GM21367 (cell line): ENCODE results near the gene WSB1.
"Not testable (repeated sequence)": the region's sequence is repeated elsewhere in the genome, so short reads cannot be mapped to it uniquely, and the experiment has no call there.

Experiments
- ATAC-seq: cut with Tn5 transposase; IDR thresholded peaks from one replicate; pipeline ENCODE4 v1.9.1; 2021; ENCODE audit not compliant: unreplicated experiment

The WSB1 gene

GRCh38 chr17:27315322-27315721 is 21.4 kb downstream of the WSB1 start:
- ATAC-seq: no peak

DNA sequence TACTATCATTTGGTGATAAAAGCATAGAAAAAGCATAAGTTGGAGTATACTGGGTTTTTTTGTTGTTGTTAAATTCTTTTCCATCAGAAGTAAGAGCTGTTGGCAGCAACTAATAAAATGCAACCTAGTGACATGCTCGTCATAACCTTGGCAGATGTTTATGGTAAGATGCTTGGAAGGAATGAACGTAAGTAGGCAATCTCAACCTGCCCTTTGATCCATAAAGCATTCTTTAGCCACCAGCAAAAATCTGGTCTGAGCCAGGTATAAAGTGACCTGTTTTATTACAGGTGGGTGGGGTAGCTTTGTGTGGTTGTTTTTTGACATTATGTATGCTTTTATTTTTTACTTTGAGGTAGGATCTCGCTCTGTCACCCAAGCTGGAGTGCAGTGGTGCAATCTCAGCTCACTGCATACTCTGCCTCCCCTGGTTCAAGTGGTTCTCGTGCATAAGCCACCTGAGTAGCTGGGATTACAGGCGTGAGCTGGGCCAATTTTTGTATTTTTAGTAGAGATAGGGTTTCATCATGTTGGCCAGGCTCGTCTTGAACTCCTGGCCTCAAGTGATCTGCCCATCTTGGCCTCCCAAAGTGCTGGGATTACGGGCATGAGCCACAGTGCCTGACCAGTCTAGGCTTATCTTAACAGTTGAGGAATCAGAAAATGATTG is 22.0 kb downstream of the WSB1 start:
- no peak for ATAC-seq

GRCh38 chr17:27318228-27318627 is 24.3 kb downstream of the WSB1 start:
- ATAC-seq: no peak

GRCh38 chr17:27318633-27319032 is 24.7 kb downstream of the WSB1 start:
- ATAC-seq: no peak

DNA sequence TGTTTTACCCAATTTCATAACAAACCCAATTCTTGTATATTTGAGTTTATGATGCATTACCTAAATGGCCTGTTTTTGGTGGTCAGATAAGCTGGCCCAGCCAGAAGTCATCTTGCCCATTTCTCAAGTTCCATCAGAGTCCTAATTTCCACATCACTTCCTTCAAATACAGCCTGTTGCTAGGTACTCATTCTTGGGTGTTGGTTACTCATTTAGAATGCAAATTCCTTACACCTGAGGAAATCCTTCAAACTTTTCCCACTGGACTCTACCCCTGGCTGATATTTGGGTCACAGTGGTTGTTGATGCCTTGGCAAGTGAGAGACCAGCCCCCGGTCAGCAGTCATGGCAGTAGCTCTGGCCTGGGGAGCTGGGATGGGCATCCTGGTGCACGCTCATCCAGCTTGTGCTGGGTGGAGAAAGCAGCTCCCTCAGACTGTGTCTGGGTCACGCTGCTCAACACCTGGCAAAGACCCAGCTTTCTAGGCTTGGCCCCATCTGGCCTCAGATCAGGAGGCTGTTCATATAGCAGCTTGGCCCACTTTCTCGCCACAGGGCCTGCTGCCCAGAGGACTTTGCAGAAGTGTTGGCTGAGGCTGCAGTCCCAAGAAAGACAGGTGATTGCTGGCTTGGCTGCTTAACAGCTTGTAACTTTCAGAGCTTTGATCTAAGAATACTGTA is 25.8 kb downstream of the WSB1 start:
- ATAC-seq: no peak

GRCh38 chr17:27320222-27320560 is 26.3 kb downstream of the WSB1 start:
- ATAC-seq: no peak

DNA sequence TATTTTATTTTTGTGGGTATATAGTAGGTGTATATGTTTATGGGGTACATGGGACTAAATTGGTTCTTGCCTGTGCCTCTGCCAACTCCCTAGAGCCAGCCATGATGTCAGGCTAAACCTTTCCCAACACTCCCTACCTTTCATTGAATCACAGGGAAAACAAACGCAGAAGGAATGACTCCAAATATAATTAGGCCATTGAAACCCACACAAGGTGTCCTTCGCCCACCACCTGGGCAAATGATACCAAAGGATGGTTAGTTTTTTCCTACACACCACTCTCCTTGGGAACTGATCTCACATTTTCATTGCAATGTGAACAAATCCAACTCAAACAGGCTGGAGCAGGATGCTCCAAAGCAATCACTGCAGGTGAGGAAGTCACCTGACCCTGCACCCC is 27.5 kb downstream of the WSB1 start:
- ATAC-seq: no peak

DNA sequence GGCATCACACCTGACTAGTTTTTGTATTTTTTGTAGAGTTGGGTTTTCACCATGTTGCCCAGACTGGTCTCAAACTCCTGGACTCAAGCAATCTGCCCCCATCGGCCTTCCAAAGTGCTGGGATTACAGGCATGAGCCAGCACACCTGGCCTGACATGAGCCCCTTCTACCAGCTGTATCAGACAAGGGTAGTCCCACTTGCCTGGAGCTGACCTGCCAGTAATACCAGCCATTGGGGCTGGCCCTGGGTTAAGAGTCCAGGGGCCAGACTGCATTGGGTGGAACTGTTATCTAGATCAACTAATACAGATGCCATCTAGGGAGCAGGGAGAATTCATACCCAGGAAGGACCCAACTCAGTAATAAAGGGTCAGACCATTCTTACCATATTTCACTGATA is 28.1 kb downstream of the WSB1 start:
- ATAC-seq: no peak

DNA sequence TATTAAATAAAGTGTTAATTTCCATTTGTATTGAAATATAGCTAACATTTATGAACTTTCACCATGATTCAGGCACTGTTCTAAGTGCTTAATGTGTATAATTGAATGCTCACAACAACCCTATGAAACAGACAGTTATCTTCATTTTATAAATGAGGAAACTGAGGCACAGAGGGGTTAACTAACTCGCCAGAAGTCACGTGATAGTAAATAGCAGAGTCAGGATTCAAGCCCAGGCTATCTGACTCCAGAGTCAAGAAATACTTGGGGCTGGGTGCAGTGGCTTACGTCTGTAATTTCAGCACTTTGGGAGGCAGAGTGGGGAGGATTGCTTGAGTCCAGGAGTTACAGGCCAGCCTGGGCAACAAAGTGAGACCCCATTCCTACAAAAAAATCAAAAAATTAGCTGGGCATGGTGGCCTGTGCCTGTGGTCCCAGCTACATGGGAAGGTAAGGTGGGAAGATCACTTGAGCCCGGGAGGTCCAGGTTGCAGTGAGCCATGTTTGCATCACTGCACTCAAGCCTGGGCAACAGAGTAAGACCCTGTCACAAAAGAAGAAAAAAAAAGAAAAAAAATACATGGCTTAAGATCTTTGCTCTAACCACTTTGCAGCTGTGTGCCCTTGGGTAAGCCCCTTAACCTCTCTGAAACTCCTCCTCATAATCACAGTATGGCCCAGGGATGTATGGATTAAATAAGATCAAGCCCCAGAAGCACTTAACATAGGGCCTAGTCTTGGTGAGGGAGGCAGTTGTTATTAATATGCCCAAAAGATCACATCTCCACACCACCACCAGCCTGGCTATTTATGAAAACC is 29.0 kb downstream of the WSB1 start:
- no peak for ATAC-seq

- no peak for ATAC-seq
Measured at GRCh38 chr17:27323538-27324215, 29.8 kb downstream of the WSB1 start.

DNA sequence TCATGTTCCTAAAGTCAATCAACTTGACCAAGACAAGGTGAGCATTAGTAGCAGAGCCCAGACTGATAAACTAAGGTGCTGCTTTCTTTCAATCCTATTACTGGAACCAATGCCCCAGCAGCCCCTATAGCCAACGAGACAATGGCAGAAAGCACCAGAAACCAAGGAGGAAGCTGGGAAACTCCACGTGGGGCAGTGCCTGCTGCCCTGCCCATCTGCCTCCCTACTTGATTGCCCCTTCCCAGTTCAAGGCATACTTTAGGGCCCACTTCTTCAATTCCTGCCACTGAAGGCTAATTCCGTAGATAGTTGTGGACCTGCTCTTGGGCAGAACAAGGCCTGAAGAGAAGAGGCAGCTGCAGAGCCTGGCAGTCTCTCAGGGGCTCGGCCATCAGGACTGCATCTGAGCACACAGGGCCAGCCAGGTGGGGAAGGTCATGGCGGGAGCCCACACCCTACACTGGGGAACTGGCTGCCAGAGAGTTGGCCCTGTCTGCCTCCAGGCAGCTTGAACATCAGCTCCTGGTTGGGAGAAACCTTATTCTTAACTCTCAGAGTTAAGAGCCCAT is 30.9 kb downstream of the WSB1 start:
- ATAC-seq: no peak

GRCh38 chr17:27326051-27326450 is 32.1 kb downstream of the WSB1 start:
- no peak for ATAC-seq

DNA sequence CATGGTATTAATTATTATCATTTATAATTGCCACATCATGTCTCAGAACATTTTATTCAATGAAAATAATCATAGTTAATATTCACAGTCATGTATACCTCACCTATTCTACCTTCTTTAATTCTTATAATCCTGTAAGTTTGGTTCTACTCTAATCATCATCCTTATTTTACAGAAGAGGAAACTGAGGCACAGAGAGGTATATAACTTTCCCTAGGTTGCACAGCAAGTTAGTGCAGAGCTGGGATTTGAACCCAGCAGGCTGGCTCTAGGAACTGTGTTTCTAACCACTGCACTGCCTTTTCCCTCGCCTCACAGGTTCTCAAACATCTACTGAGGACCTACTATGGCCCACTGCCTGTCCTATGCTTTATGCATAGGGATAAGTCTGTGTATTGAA is 32.7 kb downstream of the WSB1 start:
- no peak for ATAC-seq

DNA sequence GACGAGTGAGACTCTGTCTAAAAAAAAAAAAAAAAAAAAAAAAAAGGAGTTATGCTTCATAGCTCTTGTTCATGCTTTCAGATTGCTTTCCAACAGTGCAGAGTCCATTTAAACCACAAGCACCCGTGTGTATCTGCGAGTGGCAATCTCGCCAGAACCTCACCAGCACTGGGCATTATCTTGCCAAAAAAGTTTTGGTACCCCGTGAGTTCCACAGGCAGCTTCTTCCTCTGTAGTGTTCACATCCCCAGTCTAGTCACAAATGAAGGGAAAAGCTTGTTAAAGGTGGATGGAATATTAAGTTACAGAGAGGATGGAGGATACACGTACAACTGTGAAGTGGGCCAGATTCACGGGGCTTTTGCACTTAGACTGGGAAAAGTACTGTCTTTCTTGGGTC is 33.5 kb downstream of the WSB1 start:
- no peak for ATAC-seq

- ATAC-seq: no peak
Measured at GRCh38 chr17:27327871-27328270, 34.0 kb downstream of the WSB1 start.

- ATAC-seq: not testable (repeated sequence)
Measured at GRCh38 chr17:27328686-27329085, 34.8 kb downstream of the WSB1 start.

- ATAC-seq: no peak
Measured at GRCh38 chr17:27329146-27329805, 35.4 kb downstream of the WSB1 start.

GRCh38 chr17:27332047-27332393 is 38.1 kb downstream of the WSB1 start:
- no peak for ATAC-seq

GRCh38 chr17:27332485-27333409 is 38.8 kb downstream of the WSB1 start:
- peak; percentile 83 for ATAC-seq
